ENCODE results near the gene CMTR1.

DNA sequence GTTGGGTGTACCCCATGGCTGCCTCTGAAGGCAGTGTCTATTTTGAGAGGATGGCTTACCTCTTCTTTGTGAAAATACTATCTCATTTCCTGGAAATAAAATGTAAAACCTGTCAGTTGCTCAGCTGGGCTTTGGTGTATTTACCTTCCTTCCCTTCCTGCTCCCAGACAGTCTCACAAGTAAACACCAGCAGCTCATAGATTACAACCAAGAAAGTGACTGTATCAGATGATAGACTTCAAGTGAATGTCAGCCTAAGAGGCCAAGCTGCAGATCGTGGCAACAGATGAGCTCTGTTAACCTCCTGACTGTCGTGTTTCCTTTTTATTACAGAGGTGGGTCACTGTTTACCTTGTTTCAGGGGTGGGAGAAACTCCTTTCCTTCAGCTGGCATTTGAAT is 41.9 kb upstream of the CMTR1 start:
- TF ChIP-seq, protein P1, sequence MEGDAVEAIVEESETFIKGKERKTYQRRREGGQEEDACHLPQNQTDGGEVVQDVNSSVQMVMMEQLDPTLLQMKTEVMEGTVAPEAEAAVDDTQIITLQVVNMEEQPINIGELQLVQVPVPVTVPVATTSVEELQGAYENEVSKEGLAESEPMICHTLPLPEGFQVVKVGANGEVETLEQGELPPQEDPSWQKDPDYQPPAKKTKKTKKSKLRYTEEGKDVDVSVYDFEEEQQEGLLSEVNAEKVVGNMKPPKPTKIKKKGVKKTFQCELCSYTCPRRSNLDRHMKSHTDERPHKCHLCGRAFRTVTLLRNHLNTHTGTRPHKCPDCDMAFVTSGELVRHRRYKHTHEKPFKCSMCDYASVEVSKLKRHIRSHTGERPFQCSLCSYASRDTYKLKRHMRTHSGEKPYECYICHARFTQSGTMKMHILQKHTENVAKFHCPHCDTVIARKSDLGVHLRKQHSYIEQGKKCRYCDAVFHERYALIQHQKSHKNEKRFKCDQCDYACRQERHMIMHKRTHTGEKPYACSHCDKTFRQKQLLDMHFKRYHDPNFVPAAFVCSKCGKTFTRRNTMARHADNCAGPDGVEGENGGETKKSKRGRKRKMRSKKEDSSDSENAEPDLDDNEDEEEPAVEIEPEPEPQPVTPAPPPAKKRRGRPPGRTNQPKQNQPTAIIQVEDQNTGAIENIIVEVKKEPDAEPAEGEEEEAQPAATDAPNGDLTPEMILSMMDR (IDR thresholded peaks at IDR 0.05; ENCODE audit: low read depth, low read length) = no peak
- TF ChIP-seq, protein P2, sequence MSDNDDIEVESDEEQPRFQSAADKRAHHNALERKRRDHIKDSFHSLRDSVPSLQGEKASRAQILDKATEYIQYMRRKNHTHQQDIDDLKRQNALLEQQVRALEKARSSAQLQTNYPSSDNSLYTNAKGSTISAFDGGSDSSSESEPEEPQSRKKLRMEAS (IDR thresholded peaks at IDR 0.05; ENCODE audit: low read depth, low read length) = no peak
